AML-193 (cell line): ENCODE measurements around the gene PITPNB.

Experiments
- DNase-seq, 2 experiments: peaks; one replicate each; lab custom pipeline; 2025; lab: John Stamatoyannopoulos, UW

The PITPNB gene

GRCh38 chr22:27880778-27881394 is 38.2 kb downstream of the PITPNB start:
- DNase-seq: peak; percentile 50 to 63

- peak; percentile 37 to 45 for DNase-seq
Observed at GRCh38 chr22:27879923-27880322, 39.1 kb downstream of the PITPNB start.

GRCh38 chr22:27878541-27878940 is 40.5 kb downstream of the PITPNB start:
- no peak for DNase-seq

- DNase-seq: no peak
Observed at GRCh38 chr22:27877501-27877900, 41.6 kb downstream of the PITPNB start.

- no peak for DNase-seq
Observed at GRCh38 chr22:27876684-27877083, 42.4 kb downstream of the PITPNB start.

GRCh38 chr22:27875951-27876350 is 43.1 kb downstream of the PITPNB start:
- no peak for DNase-seq

GRCh38 chr22:27874764-27875163 is 44.3 kb downstream of the PITPNB start:
- no peak for DNase-seq

- DNase-seq: no peak
Observed at GRCh38 chr22:27874185-27874584, 44.9 kb downstream of the PITPNB start.

GRCh38 chr22:27873472-27873871 is 45.6 kb downstream of the PITPNB start:
- DNase-seq: no peak

- no peak for DNase-seq
Observed at GRCh38 chr22:27872488-27872887, 46.6 kb downstream of the PITPNB start.

- DNase-seq: no peak
Observed at GRCh38 chr22:27871306-27872014, 47.6 kb downstream of the PITPNB start.

- DNase-seq: no peak
Observed at GRCh38 chr22:27870234-27871191, 48.5 kb downstream of the PITPNB start.

GRCh38 chr22:27868732-27869282 is 50.2 kb downstream of the PITPNB start:
- no peak for DNase-seq

- DNase-seq: no peak
Observed at GRCh38 chr22:27867953-27868731, 50.9 kb downstream of the PITPNB start.

- no peak for DNase-seq
Observed at GRCh38 chr22:27867085-27867952, 51.7 kb downstream of the PITPNB start.

- DNase-seq: no peak
Observed at GRCh38 chr22:27866135-27867084, 52.6 kb downstream of the PITPNB start.

- no peak for DNase-seq
Observed at GRCh38 chr22:27865496-27865895, 53.6 kb downstream of the PITPNB start.

GRCh38 chr22:27863556-27863955 is 55.5 kb downstream of the PITPNB start:
- DNase-seq: no peak

- DNase-seq: no peak
Observed at GRCh38 chr22:27863001-27863400, 56.1 kb downstream of the PITPNB start.
